Memory B cell (primary cell): ENCODE results near the gene TRAPPC14.
A peak's percentile ranks its signal among the peaks of the same experiment; 100 is the strongest.
"Not testable (repeated sequence)": the region's sequence is repeated elsewhere in the genome, so short reads cannot be mapped to it uniquely, and the experiment has no call there.

Source experiments
- ATAC-seq: fragments of 150-1000 bp; cut with Tn5 transposase; 2 replicates; pipeline ENCODE4 v1.10.0; 2021; ENCODE audit warnings: low read depth, mild to moderate bottlenecking, moderate library complexity
- DNase-seq, 2 donors: peaks; one replicate each; pipeline ENCODE4 v3.0.0; 2022; ENCODE audit warnings: low spot score in 2 of 2
- H3K27ac Mint-ChIP-seq: one replicate; pipeline ENCODE4 v1.8.0; 2022; ENCODE audit warnings: mild to moderate bottlenecking, moderate library complexity, mixed read lengths
- H3K27me3 Mint-ChIP-seq: one replicate; pipeline ENCODE4 v1.8.0; 2022; ENCODE audit warnings: mixed read lengths
- H3K36me3 Mint-ChIP-seq: one replicate; pipeline ENCODE4 v1.8.0; 2022; ENCODE audit warnings: mild to moderate bottlenecking, mixed read lengths
- H3K4me1 Mint-ChIP-seq: one replicate; pipeline ENCODE4 v1.8.0; 2022; ENCODE audit warnings: mixed read lengths
- H3K4me3 Mint-ChIP-seq: one replicate; pipeline ENCODE4 v1.8.0; 2022; ENCODE audit warnings: mild to moderate bottlenecking, moderate library complexity, mixed read lengths
- H3K9me3 Mint-ChIP-seq: one replicate; pipeline ENCODE4 v1.8.0; 2022; ENCODE audit warnings: mixed read lengths

Gene TRAPPC14, protein sequence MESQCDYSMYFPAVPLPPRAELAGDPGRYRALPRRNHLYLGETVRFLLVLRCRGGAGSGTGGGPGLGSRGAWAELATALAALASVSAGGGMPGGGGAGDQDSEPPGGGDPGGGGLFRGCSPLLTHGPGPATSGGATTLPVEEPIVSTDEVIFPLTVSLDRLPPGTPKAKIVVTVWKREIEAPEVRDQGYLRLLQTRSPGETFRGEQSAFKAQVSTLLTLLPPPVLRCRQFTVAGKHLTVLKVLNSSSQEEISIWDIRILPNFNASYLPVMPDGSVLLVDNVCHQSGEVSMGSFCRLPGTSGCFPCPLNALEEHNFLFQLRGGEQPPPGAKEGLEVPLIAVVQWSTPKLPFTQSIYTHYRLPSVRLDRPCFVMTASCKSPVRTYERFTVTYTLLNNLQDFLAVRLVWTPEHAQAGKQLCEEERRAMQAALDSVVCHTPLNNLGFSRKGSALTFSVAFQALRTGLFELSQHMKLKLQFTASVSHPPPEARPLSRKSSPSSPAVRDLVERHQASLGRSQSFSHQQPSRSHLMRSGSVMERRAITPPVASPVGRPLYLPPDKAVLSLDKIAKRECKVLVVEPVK

GRCh38 chr7:100158229-100159098 lies at the start of gene TRAPPC14:
Gene TRAPPC14, minus strand, starts transcription at chr7:100158723. Its CDS starts 224 bp downstream, at chr7:100158499.
- Mint-ChIP-seq H3K9me3 (no peaks in the 10 kb centered on the region), H3K36me3 (peaks cover 11% of the 10 kb centered on the region), H3K4me3 (peak within 1 kb of the TSS; percentile 89), H3K4me1 (peaks cover 25% of the 10 kb centered on the region), H3K27me3 (no peaks in the 10 kb centered on the region), H3K27ac (peak within 1 kb of the TSS; percentile 88)
- ATAC-seq, result peak; percentile 89
- peak; percentile 84 to 90 for DNase-seq

DNA sequence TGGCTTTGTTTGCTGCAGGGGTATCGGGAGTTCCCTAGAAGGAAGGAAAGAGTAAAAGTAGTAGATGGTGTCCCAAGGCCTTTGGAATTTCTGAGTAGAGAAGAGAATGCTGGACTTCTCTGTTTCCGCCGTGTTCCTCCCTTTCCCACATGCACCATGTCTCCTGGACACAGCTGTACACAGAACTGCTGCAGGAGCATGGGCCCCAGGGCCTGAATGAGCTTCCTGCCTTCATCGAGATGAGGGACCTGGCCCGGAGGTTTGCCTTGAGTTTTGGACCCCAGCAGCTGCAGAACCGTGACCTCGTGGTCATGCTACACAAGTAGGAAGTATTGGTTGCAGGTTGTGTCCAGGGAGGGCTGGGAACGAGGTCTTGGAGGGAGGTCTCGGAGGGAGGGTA lies 45.9 kb upstream of the TRAPPC14 start:
- peaks cover 35% of the 10 kb centered on the region for H3K4me1 Mint-ChIP-seq
- H3K27ac Mint-ChIP-seq, result no peak overlapping the region
- H3K4me3 Mint-ChIP-seq, result no peak overlapping the region
- no peaks in the 10 kb centered on the region for H3K27me3 Mint-ChIP-seq
- peaks cover 4% of the 10 kb centered on the region for H3K36me3 Mint-ChIP-seq
- DNase-seq, result no peak
- H3K9me3 Mint-ChIP-seq, result no peaks in the 10 kb centered on the region
- no peak for ATAC-seq

GRCh38 chr7:100200693-100201092 lies 42.2 kb upstream of the TRAPPC14 start:
- Mint-ChIP-seq H3K27me3 (no peaks in the 10 kb centered on the region), H3K9me3 (no peaks in the 10 kb centered on the region), H3K27ac (peak overlapping the region; percentile 12), H3K36me3 (peaks cover 2% of the 10 kb centered on the region), H3K4me1 (peaks cover 41% of the 10 kb centered on the region), H3K4me3 (peak overlapping the region; percentile 54)
- DNase-seq (no peak), ATAC-seq (no peak)

GRCh38 chr7:100198266-100198665 lies 39.7 kb upstream of the TRAPPC14 start:
- Mint-ChIP-seq H3K4me1 (peaks cover 43% of the 10 kb centered on the region), H3K27ac (no peak overlapping the region)

DNA sequence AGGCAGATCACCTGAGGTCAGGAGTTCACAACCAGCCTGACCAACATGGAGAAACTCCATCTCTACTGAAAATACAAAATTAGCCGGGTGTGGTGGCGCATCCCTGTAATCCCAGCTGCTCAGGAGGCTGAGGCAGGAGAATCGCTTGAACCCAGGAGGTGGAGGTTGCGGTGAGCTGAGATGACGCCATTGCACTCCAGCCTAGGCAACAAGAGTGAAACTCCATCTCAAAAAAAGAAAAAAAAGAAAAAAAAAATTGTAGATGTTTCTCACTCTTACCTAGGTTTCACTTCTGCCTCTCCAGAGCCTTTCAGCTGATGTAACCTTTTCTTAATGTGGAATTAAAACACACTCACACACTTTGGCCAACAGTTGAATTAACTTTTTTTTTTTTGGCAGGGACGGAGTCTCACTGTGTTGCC lies 37.4 kb upstream of the TRAPPC14 start:
- H3K27me3 Mint-ChIP-seq, H3K9me3 Mint-ChIP-seq, H3K36me3 Mint-ChIP-seq: not testable (repeated sequence)
- H3K4me1 Mint-ChIP-seq, result peaks cover 54% of the 10 kb centered on the region
- peak overlapping the region; percentile 47 for H3K27ac Mint-ChIP-seq
- DNase-seq, result peak in 1 of 2 donors; percentile 14
- ATAC-seq, result peak; percentile 70
- peak overlapping the region; percentile 43 for H3K4me3 Mint-ChIP-seq

More at GRCh38 chr7:100198266-100198665, 39.7 kb upstream of the TRAPPC14 start:
- DNase-seq (no peak), ATAC-seq (no peak)
- Mint-ChIP-seq H3K27me3 (no peaks in the 10 kb centered on the region), H3K9me3 (no peaks in the 10 kb centered on the region), H3K36me3 (no peaks in the 10 kb centered on the region), H3K4me3 (no peak overlapping the region)

GRCh38 chr7:100195222-100195621 lies 36.7 kb upstream of the TRAPPC14 start:
- Mint-ChIP-seq H3K27ac (peak overlapping the region; percentile 47), H3K9me3 (no peaks in the 10 kb centered on the region), H3K36me3 (no peaks in the 10 kb centered on the region), H3K27me3 (no peaks in the 10 kb centered on the region), H3K4me3 (no peak overlapping the region), H3K4me1 (peaks cover 56% of the 10 kb centered on the region)
- DNase-seq (no peak), ATAC-seq (no peak)

DNA sequence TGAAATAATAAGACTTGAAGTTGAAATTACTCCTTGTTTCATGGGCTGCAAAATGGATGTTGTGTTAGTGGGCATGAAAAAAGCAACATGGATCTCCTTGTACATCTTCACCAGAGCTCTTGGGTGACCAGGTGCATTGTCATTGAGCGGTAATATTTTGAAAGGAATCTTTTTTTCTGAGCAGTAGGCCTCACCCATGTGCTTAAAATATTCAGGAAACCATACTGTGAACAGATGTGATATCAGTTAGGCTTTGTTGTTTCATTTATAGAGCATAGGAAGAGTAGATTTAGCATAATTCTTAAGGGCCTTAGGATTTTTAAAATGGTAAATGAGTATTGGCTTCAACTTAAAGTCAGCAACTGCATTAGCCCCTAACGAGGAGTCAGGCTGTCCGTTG lies 34.4 kb upstream of the TRAPPC14 start:
- Mint-ChIP-seq H3K27me3 (no peaks in the 10 kb centered on the region), H3K36me3 (no peaks in the 10 kb centered on the region), H3K27ac (peak overlapping the region; percentile 91), H3K4me1 (peaks cover 48% of the 10 kb centered on the region), H3K4me3 (no peak overlapping the region), H3K9me3 (no peaks in the 10 kb centered on the region)
- ATAC-seq (no peak), DNase-seq (no peak)

GRCh38 chr7:100192281-100192862 lies 33.8 kb upstream of the TRAPPC14 start:
- peak overlapping the region; percentile 91 for H3K27ac Mint-ChIP-seq
- DNase-seq, H3K36me3 Mint-ChIP-seq, H3K9me3 Mint-ChIP-seq, H3K27me3 Mint-ChIP-seq: not testable (repeated sequence)
- peak overlapping the region; percentile 57 for H3K4me3 Mint-ChIP-seq
- ATAC-seq, result peak; percentile 67
- H3K4me1 Mint-ChIP-seq, result peaks cover 45% of the 10 kb centered on the region

GRCh38 chr7:100191775-100192174 lies 33.3 kb upstream of the TRAPPC14 start:
- H3K27me3 Mint-ChIP-seq, result no peaks in the 10 kb centered on the region
- peak overlapping the region; percentile 57 for H3K4me3 Mint-ChIP-seq
- ATAC-seq (no peak), DNase-seq (no peak)
- H3K27ac Mint-ChIP-seq, result peak overlapping the region; percentile 91
- no peaks in the 10 kb centered on the region for H3K9me3 Mint-ChIP-seq
- no peaks in the 10 kb centered on the region for H3K36me3 Mint-ChIP-seq
- H3K4me1 Mint-ChIP-seq, result peaks cover 43% of the 10 kb centered on the region

- H3K4me1 Mint-ChIP-seq, result peaks cover 41% of the 10 kb centered on the region
- peak overlapping the region; percentile 48 for H3K4me3 Mint-ChIP-seq
- no peaks in the 10 kb centered on the region for H3K9me3 Mint-ChIP-seq
- peak; percentile 70 for ATAC-seq
- peak in 1 of 2 donors; percentile 41 for DNase-seq
- peak overlapping the region; percentile 33 for H3K27ac Mint-ChIP-seq
- no peaks in the 10 kb centered on the region for H3K36me3 Mint-ChIP-seq
- no peaks in the 10 kb centered on the region for H3K27me3 Mint-ChIP-seq
Measured at GRCh38 chr7:100190048-100190711, 31.7 kb upstream of the TRAPPC14 start.

DNA sequence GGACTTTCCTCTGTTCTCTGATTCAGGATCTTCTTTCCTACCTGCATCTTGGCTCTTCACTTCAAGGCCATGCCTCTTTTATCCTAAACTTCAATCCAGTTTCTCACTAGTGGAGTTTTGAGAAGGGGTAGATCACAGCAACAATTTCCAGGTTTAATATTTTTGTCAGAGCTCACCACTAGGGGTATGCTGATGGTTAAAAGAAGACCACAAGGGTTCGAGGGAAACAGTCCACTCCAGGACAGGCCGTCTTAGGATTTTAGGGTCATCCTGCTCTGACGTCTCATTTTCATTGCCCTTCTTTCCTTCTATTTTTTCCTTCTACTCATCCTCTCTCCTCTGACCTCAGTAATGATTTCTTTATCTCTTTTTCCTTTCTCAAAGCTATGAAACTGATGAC lies 30.5 kb upstream of the TRAPPC14 start:
- H3K4me3 Mint-ChIP-seq, result no peak overlapping the region
- ATAC-seq (no peak), DNase-seq (no peak)
- H3K27ac Mint-ChIP-seq, result no peak overlapping the region
- no peaks in the 10 kb centered on the region for H3K36me3 Mint-ChIP-seq
- H3K4me1 Mint-ChIP-seq, result peaks cover 38% of the 10 kb centered on the region
- peaks cover 1% of the 10 kb centered on the region for H3K27me3 Mint-ChIP-seq
- no peaks in the 10 kb centered on the region for H3K9me3 Mint-ChIP-seq

DNA sequence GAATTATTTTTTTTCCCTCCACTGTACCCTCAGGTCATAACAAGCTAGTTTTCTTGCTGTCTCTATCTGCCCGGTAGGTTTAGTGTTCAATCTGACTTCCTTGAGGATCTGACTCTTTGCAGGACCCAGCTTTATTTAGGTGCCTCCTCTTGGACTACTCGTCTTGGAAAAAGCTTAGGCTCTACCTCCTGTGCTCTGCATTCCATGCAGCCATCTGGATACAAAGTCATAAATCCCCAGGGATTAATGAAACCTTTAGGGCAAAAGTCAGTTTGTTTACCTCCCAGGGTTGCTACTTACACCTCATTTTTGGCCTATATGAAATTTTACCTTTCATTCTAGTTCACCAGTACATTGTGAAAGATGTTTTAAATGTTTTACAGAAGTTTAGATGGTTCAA lies 27.2 kb upstream of the TRAPPC14 start:
- H3K4me1 Mint-ChIP-seq, result peaks cover 13% of the 10 kb centered on the region

GRCh38 chr7:100183090-100183489 lies 24.6 kb upstream of the TRAPPC14 start:
- not testable (repeated sequence) for ATAC-seq, H3K27me3 Mint-ChIP-seq, H3K4me1 Mint-ChIP-seq, H3K9me3 Mint-ChIP-seq, H3K4me3 Mint-ChIP-seq, H3K36me3 Mint-ChIP-seq, H3K27ac Mint-ChIP-seq, DNase-seq

More for the DNA sequence above, 27.2 kb upstream of the TRAPPC14 start:
- ATAC-seq (no peak), DNase-seq (no peak)
- Mint-ChIP-seq H3K27ac (no peak overlapping the region), H3K9me3 (no peaks in the 10 kb centered on the region), H3K4me3 (no peak overlapping the region), H3K27me3 (peaks cover 5% of the 10 kb centered on the region), H3K36me3 (no peaks in the 10 kb centered on the region)
